Breast epithelium (tissue), 3 donors: Measurements from ENCODE around the gene SIDT1.
"Not testable (repeated sequence)": the region's sequence is repeated elsewhere in the genome, so short reads cannot be mapped to it uniquely, and the experiment has no call there.

Source experiments
- POLR2A ChIP-seq: fragments of 450-650 bp; IDR thresholded peaks from one replicate; pipeline ENCODE4 v1.6.1; 2016; ENCODE audit warnings: antibody characterized with exemption, mild to moderate bottlenecking, moderate library complexity
- TF ChIP-seq, protein P1 (sequence below), 3 donors: fragments of 450-650 bp; IDR thresholded peaks; one replicate each; pipeline ENCODE4 v1.5.1; 2016 to 2017; ENCODE audit warnings: antibody characterized with exemption in 3 of 3, mild to moderate bottlenecking in 3 of 3, moderate library complexity in 3 of 3

DNA sequence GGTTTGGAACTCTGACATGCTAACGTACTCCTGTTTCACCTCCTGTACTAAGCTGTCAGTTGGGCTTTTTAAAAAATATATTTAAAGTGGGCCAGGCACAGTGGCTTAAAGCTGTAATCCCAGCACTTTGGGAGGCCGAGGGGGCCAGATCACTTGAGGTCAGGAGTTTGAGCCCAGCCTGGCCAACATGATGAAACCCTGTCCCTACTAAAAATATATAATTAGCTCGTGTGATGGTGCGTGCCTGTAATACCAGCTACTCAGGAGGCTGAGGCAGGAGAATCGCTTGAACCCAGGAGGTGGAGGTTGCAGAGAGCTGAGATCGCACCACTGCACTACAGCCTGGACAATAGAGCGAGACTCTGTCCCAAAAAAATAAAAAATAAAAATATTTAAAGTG lies 103.7 kb downstream of the SIDT1 start:
- not testable (repeated sequence) for TF ChIP-seq POLR2A
- TF ChIP-seq, protein P1, sequence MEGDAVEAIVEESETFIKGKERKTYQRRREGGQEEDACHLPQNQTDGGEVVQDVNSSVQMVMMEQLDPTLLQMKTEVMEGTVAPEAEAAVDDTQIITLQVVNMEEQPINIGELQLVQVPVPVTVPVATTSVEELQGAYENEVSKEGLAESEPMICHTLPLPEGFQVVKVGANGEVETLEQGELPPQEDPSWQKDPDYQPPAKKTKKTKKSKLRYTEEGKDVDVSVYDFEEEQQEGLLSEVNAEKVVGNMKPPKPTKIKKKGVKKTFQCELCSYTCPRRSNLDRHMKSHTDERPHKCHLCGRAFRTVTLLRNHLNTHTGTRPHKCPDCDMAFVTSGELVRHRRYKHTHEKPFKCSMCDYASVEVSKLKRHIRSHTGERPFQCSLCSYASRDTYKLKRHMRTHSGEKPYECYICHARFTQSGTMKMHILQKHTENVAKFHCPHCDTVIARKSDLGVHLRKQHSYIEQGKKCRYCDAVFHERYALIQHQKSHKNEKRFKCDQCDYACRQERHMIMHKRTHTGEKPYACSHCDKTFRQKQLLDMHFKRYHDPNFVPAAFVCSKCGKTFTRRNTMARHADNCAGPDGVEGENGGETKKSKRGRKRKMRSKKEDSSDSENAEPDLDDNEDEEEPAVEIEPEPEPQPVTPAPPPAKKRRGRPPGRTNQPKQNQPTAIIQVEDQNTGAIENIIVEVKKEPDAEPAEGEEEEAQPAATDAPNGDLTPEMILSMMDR (IDR thresholded peaks at IDR 0.05), result not testable (repeated sequence)
